ENCODE results near the gene CYRIA. TPM values are rescaled to one million over a fixed set of nuclear protein-coding genes. Genes with fewer than 3 reads are reported as not detected.

The CYRIA gene
- total RNA-seq, 3 donors from 2014 or later: 12.5 to 18.7 (median 17.7) TPM

- Histone ChIP-seq H3K4me1 (peaks cover 3 to 6% of the 10 kb centered on the region in 2 donors), H3K27me3 (no peaks in the 10 kb centered on the region), H3K27ac (peak overlapping the region; percentile 65 to 76), H3K9me3 (no peaks in the 10 kb centered on the region), H3K36me3 (no peaks in the 10 kb centered on the region), H3K4me3 (no peak overlapping the region)
- intact Hi-C loops (cut with DNase I; ENCODE audit: low total_unique reads): no loop called here
- DNase-seq (ENCODE audit: low spot score in 2 of 2): no peak
- TF ChIP-seq POLR2AphosphoS5 (IDR thresholded peaks at IDR 0.05): peak in 1 of 3 donors; percentile 14
- no peak for TF ChIP-seq POLR2A (IDR thresholded peaks at IDR 0.05)
- TF ChIP-seq CTCF (IDR thresholded peaks at IDR 0.05): no peak
These were observed 39.1 kb downstream of the CYRIA start for GRCh38 chr2:16626497-16626896.

- Histone ChIP-seq H3K27ac (peak overlapping the region; percentile 65 to 76), H3K4me3 (no peak overlapping the region), H3K27me3 (no peaks in the 10 kb centered on the region), H3K4me1 (peaks cover 3 to 6% of the 10 kb centered on the region in 2 donors), H3K36me3 (no peaks in the 10 kb centered on the region), H3K9me3 (no peaks in the 10 kb centered on the region)
- TF ChIP-seq POLR2AphosphoS5 (IDR thresholded peaks at IDR 0.05) (no peak), CTCF (IDR thresholded peaks at IDR 0.05) (no peak), POLR2A (IDR thresholded peaks at IDR 0.05) (no peak)
- intact Hi-C loops (cut with DNase I; ENCODE audit: low total_unique reads): no loop called here
- DNase-seq (ENCODE audit: low spot score in 2 of 2): no peak
These were observed 39.9 kb downstream of the CYRIA start for GRCh38 chr2:16625759-16626158.

- H3K27ac ChIP-seq: peak overlapping the region; percentile 65 to 76
- intact Hi-C loops (cut with DNase I; ENCODE audit: low total_unique reads): no loop called here
- H3K27me3 ChIP-seq: no peaks in the 10 kb centered on the region
- no peak overlapping the region for H3K4me3 ChIP-seq
- TF ChIP-seq CTCF (IDR thresholded peaks at IDR 0.05) (no peak), POLR2AphosphoS5 (IDR thresholded peaks at IDR 0.05) (no peak), POLR2A (IDR thresholded peaks at IDR 0.05) (no peak)
- H3K9me3 ChIP-seq: no peaks in the 10 kb centered on the region
- DNase-seq (ENCODE audit: low spot score in 2 of 2): no peak
- no peaks in the 10 kb centered on the region for H3K36me3 ChIP-seq
- H3K4me1 ChIP-seq: peaks cover 3 to 6% of the 10 kb centered on the region in 2 donors
These were observed 40.4 kb downstream of the CYRIA start for GRCh38 chr2:16625201-16625729.

- H3K27ac ChIP-seq: peak overlapping the region; percentile 18 to 76
- no peak overlapping the region for H3K4me3 ChIP-seq
- no peak for DNase-seq (ENCODE audit: low spot score in 2 of 2)
- intact Hi-C loops (cut with DNase I; ENCODE audit: low total_unique reads): no loop called here
- peaks cover 3 to 6% of the 10 kb centered on the region in 2 donors for H3K4me1 ChIP-seq
- no peaks in the 10 kb centered on the region for H3K27me3 ChIP-seq
- TF ChIP-seq CTCF (IDR thresholded peaks at IDR 0.05): no peak
- TF ChIP-seq POLR2AphosphoS5 (IDR thresholded peaks at IDR 0.05): no peak
- no peak for TF ChIP-seq POLR2A (IDR thresholded peaks at IDR 0.05)
- H3K36me3 ChIP-seq: no peaks in the 10 kb centered on the region
- no peaks in the 10 kb centered on the region for H3K9me3 ChIP-seq
These were observed 41.2 kb downstream of the CYRIA start for GRCh38 chr2:16624436-16624780.

- Histone ChIP-seq H3K9me3 (no peaks in the 10 kb centered on the region), H3K4me1 (peaks cover 3 to 6% of the 10 kb centered on the region in 2 donors), H3K27me3 (no peaks in the 10 kb centered on the region), H3K4me3 (no peak overlapping the region), H3K36me3 (no peaks in the 10 kb centered on the region), H3K27ac (peak overlapping the region; percentile 18 to 76)
- intact Hi-C loops (cut with DNase I; ENCODE audit: low total_unique reads): no loop called here
- TF ChIP-seq CTCF (IDR thresholded peaks at IDR 0.05): no peak
- TF ChIP-seq POLR2AphosphoS5 (IDR thresholded peaks at IDR 0.05): no peak
- no peak for TF ChIP-seq POLR2A (IDR thresholded peaks at IDR 0.05)
- no peak for DNase-seq (ENCODE audit: low spot score in 2 of 2)
These were observed 41.8 kb downstream of the CYRIA start for GRCh38 chr2:16623564-16624435.

Measured in breast epithelium (tissue), 4 donors.